Measurements from ENCODE around the gene TRPM1.

TRPM1 gene

GRCh38 chr15:30978328-30978727 lies 123.2 kb downstream of the TRPM1 start:
- no peaks in the 10 kb centered on the region for H3K27me3 ChIP-seq (ENCODE audit: control insufficient read depth, insufficient read depth, low read length)
- peaks cover 7% of the 10 kb centered on the region for H3K36me3 ChIP-seq (ENCODE audit: control insufficient read depth, low read depth, low read length)
- H3K4me1 ChIP-seq (ENCODE audit: control insufficient read depth, low read depth, low read length), result no peaks in the 10 kb centered on the region
- H3K9ac ChIP-seq (ENCODE audit: low read length), result no peak overlapping the region
- no peaks in the 10 kb centered on the region for H3K9me3 ChIP-seq (ENCODE audit: control insufficient read depth, low read depth, low read length)
- no peak overlapping the region for H3K27ac ChIP-seq (ENCODE audit: low read length)
- no peak overlapping the region for H3K4me3 ChIP-seq (ENCODE audit: low read length)

GRCh38 chr15:30974112-30974511 lies 127.4 kb downstream of the TRPM1 start:
- no peak overlapping the region for H3K4me3 ChIP-seq (ENCODE audit: low read length)
- H3K4me1 ChIP-seq (ENCODE audit: control insufficient read depth, low read depth, low read length), result no peaks in the 10 kb centered on the region
- H3K27ac ChIP-seq (ENCODE audit: low read length), result no peak overlapping the region
- no peak overlapping the region for H3K9ac ChIP-seq (ENCODE audit: low read length)
- peaks cover 15% of the 10 kb centered on the region for H3K36me3 ChIP-seq (ENCODE audit: control insufficient read depth, low read depth, low read length)
- no peaks in the 10 kb centered on the region for H3K9me3 ChIP-seq (ENCODE audit: control insufficient read depth, low read depth, low read length)
- H3K27me3 ChIP-seq (ENCODE audit: control insufficient read depth, insufficient read depth, low read length), result no peaks in the 10 kb centered on the region

GRCh38 chr15:30973379-30973778 lies 128.1 kb downstream of the TRPM1 start:
- Histone ChIP-seq H3K27ac (ENCODE audit: low read length) (no peak overlapping the region), H3K27me3 (ENCODE audit: control insufficient read depth, insufficient read depth, low read length) (no peaks in the 10 kb centered on the region), H3K9ac (ENCODE audit: low read length) (no peak overlapping the region), H3K4me1 (ENCODE audit: control insufficient read depth, low read depth, low read length) (no peaks in the 10 kb centered on the region), H3K4me3 (ENCODE audit: low read length) (no peak overlapping the region), H3K9me3 (ENCODE audit: control insufficient read depth, low read depth, low read length) (no peaks in the 10 kb centered on the region), H3K36me3 (ENCODE audit: control insufficient read depth, low read depth, low read length) (peaks cover 15% of the 10 kb centered on the region)

GRCh38 chr15:30969724-30970123 lies 131.8 kb downstream of the TRPM1 start:
- peaks cover 13% of the 10 kb centered on the region for H3K36me3 ChIP-seq (ENCODE audit: control insufficient read depth, low read depth, low read length)
- H3K4me3 ChIP-seq (ENCODE audit: low read length), result no peak overlapping the region

GRCh38 chr15:30963681-30964080 lies 137.8 kb downstream of the TRPM1 start:
- Histone ChIP-seq H3K27ac (ENCODE audit: low read length) (no peak overlapping the region), H3K4me1 (ENCODE audit: control insufficient read depth, low read depth, low read length) (no peaks in the 10 kb centered on the region), H3K36me3 (ENCODE audit: control insufficient read depth, low read depth, low read length) (no peaks in the 10 kb centered on the region), H3K27me3 (ENCODE audit: control insufficient read depth, insufficient read depth, low read length) (no peaks in the 10 kb centered on the region), H3K9ac (ENCODE audit: low read length) (no peak overlapping the region), H3K9me3 (ENCODE audit: control insufficient read depth, low read depth, low read length) (no peaks in the 10 kb centered on the region), H3K4me3 (ENCODE audit: low read length) (no peak overlapping the region)

More at GRCh38 chr15:30969724-30970123, 131.8 kb downstream of the TRPM1 start:
- Histone ChIP-seq H3K27me3 (ENCODE audit: control insufficient read depth, insufficient read depth, low read length) (no peaks in the 10 kb centered on the region), H3K9me3 (ENCODE audit: control insufficient read depth, low read depth, low read length) (no peaks in the 10 kb centered on the region), H3K9ac (ENCODE audit: low read length) (no peak overlapping the region), H3K4me1 (ENCODE audit: control insufficient read depth, low read depth, low read length) (no peaks in the 10 kb centered on the region), H3K27ac (ENCODE audit: low read length) (no peak overlapping the region)

- peaks cover 8% of the 10 kb centered on the region for H3K36me3 ChIP-seq (ENCODE audit: control insufficient read depth, low read depth, low read length)
- no peak overlapping the region for H3K4me3 ChIP-seq (ENCODE audit: low read length)
- H3K27me3 ChIP-seq (ENCODE audit: control insufficient read depth, insufficient read depth, low read length), result no peaks in the 10 kb centered on the region
- no peak overlapping the region for H3K9ac ChIP-seq (ENCODE audit: low read length)
- no peaks in the 10 kb centered on the region for H3K4me1 ChIP-seq (ENCODE audit: control insufficient read depth, low read depth, low read length)
- no peak overlapping the region for H3K27ac ChIP-seq (ENCODE audit: low read length)
- no peaks in the 10 kb centered on the region for H3K9me3 ChIP-seq (ENCODE audit: control insufficient read depth, low read depth, low read length)
These were observed 138.9 kb downstream of the TRPM1 start for GRCh38 chr15:30962659-30963058.

- H3K9me3 ChIP-seq (ENCODE audit: control insufficient read depth, low read depth, low read length), result no peaks in the 10 kb centered on the region
- no peak overlapping the region for H3K9ac ChIP-seq (ENCODE audit: low read length)
- H3K36me3 ChIP-seq (ENCODE audit: control insufficient read depth, low read depth, low read length), result peaks cover 8% of the 10 kb centered on the region
- no peak overlapping the region for H3K4me3 ChIP-seq (ENCODE audit: low read length)
- no peak overlapping the region for H3K27ac ChIP-seq (ENCODE audit: low read length)
- H3K27me3 ChIP-seq (ENCODE audit: control insufficient read depth, insufficient read depth, low read length), result no peaks in the 10 kb centered on the region
- no peaks in the 10 kb centered on the region for H3K4me1 ChIP-seq (ENCODE audit: control insufficient read depth, low read depth, low read length)
These were observed 139.4 kb downstream of the TRPM1 start for GRCh38 chr15:30962079-30962478.

- peaks cover 9% of the 10 kb centered on the region for H3K36me3 ChIP-seq (ENCODE audit: control insufficient read depth, low read depth, low read length)
- H3K9me3 ChIP-seq (ENCODE audit: control insufficient read depth, low read depth, low read length), result no peaks in the 10 kb centered on the region
- no peak overlapping the region for H3K27ac ChIP-seq (ENCODE audit: low read length)
- no peak overlapping the region for H3K4me3 ChIP-seq (ENCODE audit: low read length)
- H3K4me1 ChIP-seq (ENCODE audit: control insufficient read depth, low read depth, low read length), result no peaks in the 10 kb centered on the region
- H3K27me3 ChIP-seq (ENCODE audit: control insufficient read depth, insufficient read depth, low read length), result no peaks in the 10 kb centered on the region
- H3K9ac ChIP-seq (ENCODE audit: low read length), result no peak overlapping the region
These were observed 143.3 kb downstream of the TRPM1 start for GRCh38 chr15:30958219-30958618.

GRCh38 chr15:30956216-30957124 lies 145.1 kb downstream of the TRPM1 start:
- Histone ChIP-seq H3K4me3 (ENCODE audit: low read length) (no peak overlapping the region), H3K36me3 (ENCODE audit: control insufficient read depth, low read depth, low read length) (peaks cover 23% of the 10 kb centered on the region), H3K27ac (ENCODE audit: low read length) (no peak overlapping the region), H3K27me3 (ENCODE audit: control insufficient read depth, insufficient read depth, low read length) (no peaks in the 10 kb centered on the region), H3K9ac (ENCODE audit: low read length) (no peak overlapping the region), H3K4me1 (ENCODE audit: control insufficient read depth, low read depth, low read length) (no peaks in the 10 kb centered on the region), H3K9me3 (ENCODE audit: control insufficient read depth, low read depth, low read length) (no peaks in the 10 kb centered on the region)

GRCh38 chr15:30954674-30955073 lies 146.9 kb downstream of the TRPM1 start:
- Histone ChIP-seq H3K9me3 (ENCODE audit: control insufficient read depth, low read depth, low read length) (no peaks in the 10 kb centered on the region), H3K4me3 (ENCODE audit: low read length) (no peak overlapping the region), H3K9ac (ENCODE audit: low read length) (no peak overlapping the region), H3K27ac (ENCODE audit: low read length) (no peak overlapping the region), H3K4me1 (ENCODE audit: control insufficient read depth, low read depth, low read length) (no peaks in the 10 kb centered on the region), H3K27me3 (ENCODE audit: control insufficient read depth, insufficient read depth, low read length) (no peaks in the 10 kb centered on the region), H3K36me3 (ENCODE audit: control insufficient read depth, low read depth, low read length) (peaks cover 28% of the 10 kb centered on the region)

GRCh38 chr15:30953731-30954378 lies 147.7 kb downstream of the TRPM1 start:
- Histone ChIP-seq H3K27ac (ENCODE audit: low read length) (no peak overlapping the region), H3K36me3 (ENCODE audit: control insufficient read depth, low read depth, low read length) (peaks cover 33% of the 10 kb centered on the region), H3K27me3 (ENCODE audit: control insufficient read depth, insufficient read depth, low read length) (no peaks in the 10 kb centered on the region), H3K9ac (ENCODE audit: low read length) (no peak overlapping the region), H3K4me3 (ENCODE audit: low read length) (no peak overlapping the region), H3K9me3 (ENCODE audit: control insufficient read depth, low read depth, low read length) (no peaks in the 10 kb centered on the region), H3K4me1 (ENCODE audit: control insufficient read depth, low read depth, low read length) (no peaks in the 10 kb centered on the region)

All from iPS-18a (cell line).